HG03457 (cell line): ENCODE results near the gene SOX4.
A peak's percentile ranks its signal among the peaks of the same experiment; 100 is the strongest.
"Not testable (repeated sequence)": the region's sequence is repeated elsewhere in the genome, so short reads cannot be mapped to it uniquely, and the experiment has no call there.

Experiments
- ATAC-seq: cut with Tn5 transposase; IDR thresholded peaks from one replicate; pipeline ENCODE4 v1.9.1; 2021; ENCODE audit warnings: moderate number of reproducible peaks; ENCODE audit not compliant: unreplicated experiment

SOX4 gene

GRCh38 chr6:21593412-21593926, at the start of gene SOX4:
Gene SOX4 (plus strand): TSS chr6:21593751. CDS start chr6:21594535, 784 bp downstream.
- ATAC-seq, result peak; percentile 71

GRCh38 chr6:21552286-21552685, 41.3 kb upstream of the SOX4 start:
- not testable (repeated sequence) for ATAC-seq

- ATAC-seq, result no peak
Measured at GRCh38 chr6:21554286-21554685, 39.3 kb upstream of the SOX4 start.

GRCh38 chr6:21555197-21555596, 38.4 kb upstream of the SOX4 start:
- no peak for ATAC-seq

- no peak for ATAC-seq
Measured at GRCh38 chr6:21556511-21556910, 37.0 kb upstream of the SOX4 start.

DNA sequence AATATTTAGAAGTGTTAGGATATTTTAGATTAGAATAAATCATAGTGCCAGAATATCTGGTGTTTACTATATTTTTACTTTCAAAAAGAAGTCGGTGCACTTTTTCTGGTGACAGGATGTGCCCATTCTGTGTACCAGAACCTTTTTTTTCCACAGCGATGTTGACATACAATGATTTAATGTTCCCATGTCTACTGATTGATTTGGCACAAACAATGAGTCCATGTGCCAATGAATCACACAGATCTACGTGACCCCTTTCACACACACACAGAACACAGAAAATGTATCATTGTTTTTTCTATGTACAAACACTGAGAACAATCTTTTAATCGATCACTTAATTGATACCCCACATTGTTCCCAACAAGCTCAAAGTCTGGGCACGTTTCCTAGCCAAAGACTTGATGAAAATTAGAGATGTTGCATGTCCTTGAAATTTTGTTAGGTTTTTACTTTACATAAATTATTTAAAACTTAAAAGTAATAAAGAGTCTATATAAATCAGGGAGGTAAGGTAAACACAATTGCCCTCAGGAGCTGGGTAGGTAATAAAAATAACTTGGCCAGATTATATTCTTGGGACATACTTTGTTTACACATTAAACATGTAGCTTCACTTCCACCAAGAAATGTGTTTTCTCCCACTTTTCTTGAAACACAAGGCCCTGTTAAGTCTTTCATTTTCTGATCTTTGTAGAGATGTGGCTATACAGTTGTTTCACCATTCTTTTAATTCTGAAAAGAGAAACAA, 36.4 kb upstream of the SOX4 start:
- ATAC-seq, result no peak

GRCh38 chr6:21559238-21559637, 34.3 kb upstream of the SOX4 start:
- no peak for ATAC-seq

- ATAC-seq, result no peak
Measured at GRCh38 chr6:21560249-21560648, 33.3 kb upstream of the SOX4 start.

DNA sequence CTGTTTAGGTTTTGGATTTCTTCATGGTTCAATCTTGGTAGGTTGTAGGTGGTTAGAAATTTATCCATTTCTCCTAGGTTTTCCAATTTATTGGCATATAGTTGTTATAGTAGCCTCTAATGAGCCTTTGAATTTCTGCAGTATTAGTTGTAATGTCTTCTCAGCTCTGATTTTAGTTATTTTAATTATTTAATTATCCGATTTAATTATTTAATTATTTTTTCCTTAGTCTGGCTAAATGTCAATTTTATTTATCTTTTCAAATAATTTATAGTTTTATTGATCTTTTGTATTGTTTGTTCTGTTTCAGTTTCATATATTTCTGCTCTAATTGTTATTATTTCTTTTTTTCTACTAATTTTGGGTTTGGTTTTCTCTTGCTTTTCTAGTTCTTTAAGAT, 28.1 kb upstream of the SOX4 start:
- no peak for ATAC-seq

GRCh38 chr6:21578523-21578922, 15.0 kb upstream of the SOX4 start:
- ATAC-seq, result no peak

DNA sequence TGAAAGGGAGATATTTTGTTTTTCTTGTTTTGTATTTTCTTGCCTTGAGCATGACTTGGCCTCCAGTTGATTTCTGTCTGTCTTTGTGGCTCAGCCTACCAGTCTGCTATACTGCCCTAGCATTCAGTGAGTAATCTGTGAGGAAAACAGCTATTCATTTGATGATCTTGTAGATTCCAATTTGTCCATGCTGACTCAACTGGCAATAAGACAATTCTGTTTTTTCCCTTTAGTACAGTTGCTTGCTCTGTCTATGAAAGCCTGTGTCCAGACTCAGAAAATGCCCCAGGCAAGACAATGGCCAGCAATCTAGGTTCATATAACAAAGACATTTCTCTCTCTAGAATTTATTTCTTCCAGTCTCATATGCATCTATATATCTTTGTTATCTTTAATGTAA, 10.9 kb upstream of the SOX4 start:
- ATAC-seq, result no peak

DNA sequence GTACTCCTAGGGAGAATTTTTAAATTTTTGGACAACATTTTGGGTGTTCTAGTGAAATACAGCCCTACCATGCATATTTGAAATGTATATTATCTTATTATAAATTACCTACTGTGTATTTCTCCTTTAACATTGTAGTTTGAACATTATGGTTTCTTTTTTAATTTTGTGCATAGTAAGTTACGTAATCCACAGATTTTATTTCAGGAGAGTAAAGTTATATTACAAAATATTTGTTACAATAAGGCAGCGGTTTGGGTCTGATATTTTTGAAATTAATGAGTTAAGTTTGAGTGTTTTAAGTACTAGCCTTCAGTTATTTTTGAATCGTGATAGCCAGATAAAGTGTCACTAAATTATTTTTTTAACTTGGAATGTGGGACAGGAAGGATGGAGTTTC, 7.3 kb upstream of the SOX4 start:
- no peak for ATAC-seq

DNA sequence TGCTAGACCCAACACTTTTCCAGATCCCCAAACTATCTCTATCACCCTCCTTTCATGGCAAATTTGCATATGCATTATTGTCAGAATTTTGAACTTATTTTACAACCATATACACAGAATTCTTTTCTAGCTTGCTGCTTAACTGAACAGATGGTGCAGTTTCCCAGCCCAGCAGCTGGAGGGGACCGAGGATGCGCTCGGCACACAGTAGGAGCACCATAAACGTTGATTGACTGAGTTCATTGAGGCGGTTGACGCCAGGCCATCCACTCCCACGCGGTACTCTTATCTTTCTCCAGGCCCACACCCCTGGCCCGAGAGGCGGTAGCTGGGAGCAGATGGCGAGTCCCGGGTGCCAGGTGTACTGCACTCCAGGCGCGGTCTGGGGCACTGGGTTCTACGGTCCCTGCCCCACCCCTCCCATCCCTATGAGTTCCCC, 6.8 kb upstream of the SOX4 start:
- ATAC-seq, result no peak

- peak; percentile 29 for ATAC-seq
Measured at GRCh38 chr6:21587179-21587960, 6.2 kb upstream of the SOX4 start.

DNA sequence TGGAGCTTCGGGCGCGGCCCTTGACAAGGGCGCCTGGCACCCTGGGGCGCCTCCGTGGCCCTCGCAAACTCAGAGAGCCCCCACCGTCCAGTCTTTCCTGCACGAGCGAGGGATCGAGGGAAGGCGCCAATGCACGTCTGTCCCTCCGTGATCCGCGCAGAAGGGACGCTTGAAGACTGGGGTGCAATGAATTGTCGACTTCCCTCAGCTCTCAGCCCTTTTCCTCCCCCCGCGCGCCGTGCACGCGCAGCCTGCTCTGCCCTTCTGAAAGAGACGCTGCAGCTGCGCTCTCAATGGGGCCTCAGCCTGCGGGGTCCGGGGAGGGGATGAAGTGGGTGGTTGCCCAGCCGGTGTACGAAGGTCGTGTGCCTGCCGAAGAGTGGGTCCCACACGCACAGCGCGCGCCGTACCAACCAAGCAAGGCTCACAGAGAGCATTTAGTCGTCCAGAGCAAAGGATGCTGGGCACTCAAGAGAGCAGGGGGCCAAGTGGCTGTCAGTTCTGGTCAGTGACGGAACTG, 5.5 kb upstream of the SOX4 start:
- ATAC-seq, result peak; percentile 22

- peak; percentile 24 for ATAC-seq
Measured at GRCh38 chr6:21588481-21589351, 4.8 kb upstream of the SOX4 start.

DNA sequence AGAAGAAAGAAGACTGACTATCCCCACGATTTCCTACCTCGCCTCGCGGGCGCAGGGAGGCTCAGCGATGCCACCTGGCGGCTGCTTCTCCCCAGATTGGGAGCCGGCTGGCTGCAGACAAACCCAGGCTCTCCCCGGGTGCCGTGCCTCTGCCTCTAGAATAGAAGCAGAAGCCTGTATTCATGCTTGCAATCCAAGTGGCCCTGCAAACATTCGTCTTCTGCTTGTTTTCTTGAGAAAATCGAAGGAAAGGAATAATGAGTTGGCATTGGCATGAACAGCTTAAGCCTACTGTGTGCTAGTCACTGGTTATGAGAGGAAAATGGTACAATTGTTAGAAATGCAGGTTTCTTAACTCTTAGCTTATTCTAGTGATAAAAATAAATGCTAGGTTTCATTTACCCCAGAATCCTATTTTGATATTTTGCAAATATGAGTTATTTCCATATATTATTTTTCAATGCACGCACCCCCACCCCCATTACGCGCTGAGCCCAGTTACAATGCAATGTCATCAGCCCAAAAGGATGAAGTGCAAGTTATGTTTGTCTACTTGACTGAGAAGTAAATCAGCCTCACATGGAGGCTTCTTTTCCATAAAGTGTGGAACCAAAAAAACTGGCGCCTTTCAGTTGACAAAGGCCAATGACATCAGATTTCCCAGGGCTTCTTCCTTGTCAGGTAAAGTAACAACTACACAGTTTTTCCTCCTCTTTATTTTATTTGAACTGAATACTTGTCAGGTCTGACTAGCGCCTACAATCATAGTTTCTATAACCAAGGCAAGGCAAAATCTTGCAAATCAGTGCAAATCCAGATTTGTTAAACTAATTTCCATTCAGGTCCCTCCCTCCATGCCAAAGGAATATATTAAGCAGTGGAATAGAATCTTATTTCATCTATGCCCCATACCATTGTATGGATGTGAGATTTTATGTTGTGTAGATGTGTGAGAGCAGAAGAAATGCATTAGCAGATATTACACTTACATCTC, 3.9 kb upstream of the SOX4 start:
- no peak for ATAC-seq

- no peak for ATAC-seq
Measured at GRCh38 chr6:21590346-21590745, 3.2 kb upstream of the SOX4 start.

- ATAC-seq, result no peak
Measured at GRCh38 chr6:21591446-21591845, 2.1 kb upstream of the SOX4 start.

GRCh38 chr6:21592953-21593352, 598 bp upstream of the SOX4 start:
- no peak for ATAC-seq
